Endodermal cell (in vitro differentiated cells): ENCODE results near the gene COLEC12. TPM values are rescaled to one million over a fixed set of nuclear protein-coding genes. Genes with fewer than 3 reads are reported as not detected.

Experiments used
- DNase-seq: peaks from one replicate; pipeline ENCODE4 v3.0.0-alpha.2; 2017
- H3K27ac ChIP-seq: 2 replicates; pipeline ENCODE4 v1.5.1; 2013; ENCODE audit warnings: mild to moderate bottlenecking, low read depth, low read length, moderate library complexity
- H3K27me3 ChIP-seq: 2 replicates; pipeline ENCODE4 v1.6.1; 2013; ENCODE audit warnings: mild to moderate bottlenecking, low read length, moderate library complexity; ENCODE audit not compliant: insufficient read depth, control insufficient read depth, poor library complexity, severe bottlenecking
- H3K36me3 ChIP-seq: 2 replicates; pipeline ENCODE4 v1.7.0; 2013; ENCODE audit warnings: mild to moderate bottlenecking, low read length, moderate library complexity; ENCODE audit not compliant: control insufficient read depth, insufficient read depth
- H3K4me1 ChIP-seq: one replicate; pipeline ENCODE4 v1.7.0; 2013; ENCODE audit warnings: low read length; ENCODE audit not compliant: control insufficient read depth, insufficient read depth
- H3K4me3 ChIP-seq: 2 replicates; pipeline ENCODE4 v1.5.1; 2013; ENCODE audit warnings: mild to moderate bottlenecking, low read length, moderate library complexity
- H3K9ac ChIP-seq: 2 replicates; pipeline ENCODE4 v1.6.1; 2013; ENCODE audit warnings: mild to moderate bottlenecking, low read length, moderate library complexity; ENCODE audit not compliant: poor library complexity, severe bottlenecking; ENCODE audit errors: extremely low read depth
- H3K9me3 ChIP-seq: 2 replicates; pipeline ENCODE4 v1.6.1; 2013; ENCODE audit warnings: mild to moderate bottlenecking, low read length, moderate library complexity; ENCODE audit not compliant: control insufficient read depth
- H3K27ac Mint-ChIP-seq: 2 replicates; pipeline ENCODE4 v1.8.0; 2020; ENCODE audit warnings: mixed read lengths
- H3K27me3 Mint-ChIP-seq: 2 replicates; pipeline ENCODE4 v1.8.0; 2021; ENCODE audit warnings: mild to moderate bottlenecking, mixed read lengths; ENCODE audit not compliant: insufficient read depth
- H3K36me3 Mint-ChIP-seq: 2 replicates; pipeline ENCODE4 v1.8.0; 2020; ENCODE audit warnings: low read depth, mixed read lengths
- H3K4me1 Mint-ChIP-seq: 2 replicates; pipeline ENCODE4 v1.8.0; 2020; ENCODE audit warnings: mixed read lengths
- H3K4me3 Mint-ChIP-seq: 2 replicates; pipeline ENCODE4 v1.8.0; 2020; ENCODE audit warnings: mild to moderate bottlenecking, moderate library complexity, mixed read lengths
- H3K9me3 Mint-ChIP-seq: 2 replicates; pipeline ENCODE4 v1.8.0; 2020; ENCODE audit warnings: mild to moderate bottlenecking, mixed read lengths
- CTCF ChIP-seq: fragments of 200-600 bp; sonication (generic); conservative IDR thresholded peaks from 2 replicates; pipeline ENCODE4 v1.5.0; 2021; ENCODE audit warnings: antibody characterized with exemption, mild to moderate bottlenecking
- WGBS, 2 experiments: methylation state at CpG; one replicate each; pipeline versions ENCODE4 v1.1.5 to v1.1.7; 2013; ENCODE audit warnings: missing lambda C conversion rate in 2 of 2, mixed read lengths in 1 of 2; ENCODE audit not compliant: insufficient coverage in 1 of 2, insufficient read length in 1 of 2; 5-methylcytosine and 5-hydroxymethylcytosine counted together
- total RNA-seq, 2 donors: library from RNA; stranded (reverse); fragmentation: NEBNext Ultra II Directional in 1 of 2; extraction: Animal tissue kit (Norgen Biotek cat#: 25700) in 1 of 2; gene quantifications; 2 replicates in 1 of 2; 3 replicates in 1 of 2; pipeline ENCODE4 v1.2.1, GENCODE V29; 2021

COLEC12 gene
- total RNA-seq, 2 donors from 2014 or later: 123 TPM

- H3K27ac Mint-ChIP-seq: peak overlapping the region; percentile 87
- peak; percentile 59 for DNase-seq
Measured at GRCh38 chr18:457140-457519, 43.4 kb downstream of the COLEC12 start.

GRCh38 chr18:456361-457139 lies 44.0 kb downstream of the COLEC12 start:
- Mint-ChIP-seq H3K9me3 (peaks cover 11% of the 10 kb centered on the region), H3K4me1 (peaks cover 31% of the 10 kb centered on the region), H3K27me3 (no peaks in the 10 kb centered on the region), H3K27ac (peak overlapping the region; percentile 87), H3K36me3 (peaks cover 43% of the 10 kb centered on the region), H3K4me3 (no peak overlapping the region)
- Histone ChIP-seq H3K9me3 (peaks cover 8% of the 10 kb centered on the region), H3K9ac (no peak overlapping the region), H3K4me3 (no peak overlapping the region), H3K4me1 (peaks cover 23% of the 10 kb centered on the region), H3K36me3 (peaks cover 80% of the 10 kb centered on the region), H3K27ac (no peak overlapping the region), H3K27me3 (no peaks in the 10 kb centered on the region)
- TF ChIP-seq CTCF: no peak
- WGBS, 2 experiments: 95 to 99% methylated on average over 12 to 22 of the region's 22 CpGs
- no peak for DNase-seq

More at GRCh38 chr18:457140-457519, 43.4 kb downstream of the COLEC12 start:
- no peak for TF ChIP-seq CTCF
- Mint-ChIP-seq H3K9me3 (peaks cover 9% of the 10 kb centered on the region), H3K36me3 (peaks cover 43% of the 10 kb centered on the region), H3K4me3 (no peak overlapping the region), H3K4me1 (peaks cover 31% of the 10 kb centered on the region), H3K27me3 (no peaks in the 10 kb centered on the region)
- WGBS, 2 experiments: 88 to 90% methylated on average over 7 to 9 of the region's 9 CpGs
- H3K9ac ChIP-seq: no peak overlapping the region
- peaks cover 2% of the 10 kb centered on the region for H3K9me3 ChIP-seq
- peaks cover 80% of the 10 kb centered on the region for H3K36me3 ChIP-seq
- H3K4me1 ChIP-seq: peaks cover 23% of the 10 kb centered on the region
- H3K4me3 ChIP-seq: peak overlapping the region; percentile 31
- H3K27ac ChIP-seq: no peak overlapping the region
- no peaks in the 10 kb centered on the region for H3K27me3 ChIP-seq

DNA sequence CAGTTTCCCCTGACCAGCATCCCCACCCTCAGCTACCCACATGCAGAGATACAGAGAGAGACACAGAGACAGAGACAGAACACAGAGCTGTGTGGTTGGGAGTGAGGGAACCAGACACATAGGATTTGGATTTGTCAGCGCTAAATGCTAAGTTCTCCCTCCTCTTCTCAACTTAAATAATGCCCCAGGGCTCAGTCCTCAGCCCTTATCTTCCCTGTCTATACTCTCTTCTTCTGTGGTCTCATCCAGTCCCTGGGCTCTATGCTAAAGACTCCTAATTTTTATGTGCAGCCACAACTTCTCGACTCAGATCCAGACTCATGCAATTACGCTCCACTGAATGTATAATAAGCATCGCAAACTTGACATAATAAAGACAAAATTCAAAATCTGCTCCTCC lies 47.1 kb downstream of the COLEC12 start:
- WGBS, 2 experiments: 88 to 93% methylated on average over 4 of the region's 4 CpGs
- Mint-ChIP-seq H3K4me1 (peaks cover 26% of the 10 kb centered on the region), H3K36me3 (peaks cover 53% of the 10 kb centered on the region), H3K27ac (no peak overlapping the region), H3K9me3 (peaks cover 22% of the 10 kb centered on the region), H3K4me3 (no peak overlapping the region), H3K27me3 (no peaks in the 10 kb centered on the region)
- no peak for DNase-seq
- Histone ChIP-seq H3K4me3 (no peak overlapping the region), H3K27ac (no peak overlapping the region), H3K36me3 (peaks cover 71% of the 10 kb centered on the region), H3K9me3 (peaks cover 13% of the 10 kb centered on the region), H3K27me3 (no peaks in the 10 kb centered on the region), H3K4me1 (peaks cover 24% of the 10 kb centered on the region), H3K9ac (no peak overlapping the region)
- no peak for TF ChIP-seq CTCF
